Karpas-422 (cell line): ENCODE data around the gene ARPC4. TPM values are rescaled to one million over a fixed set of nuclear protein-coding genes. Genes with fewer than 3 reads are reported as not detected.

Source experiments
- DNase-seq: peaks from one replicate; pipeline ENCODE4 v3.0.0-alpha.2; 2015
- H2AFZ ChIP-seq: fragments of 200-600 bp; sonication (generic); 2 replicates; pipeline ENCODE4 v1.6.1; 2014; ENCODE audit warnings: antibody characterized with exemption, low read length, mixed read lengths
- H3K27ac ChIP-seq: fragments of 200-600 bp; sonication (generic); 2 replicates; pipeline ENCODE4 v1.5.1; 2014; ENCODE audit warnings: mild to moderate bottlenecking, low read length, moderate library complexity
- H3K27me3 ChIP-seq: fragments of 200-600 bp; sonication (generic); 2 replicates; pipeline ENCODE4 v1.6.1; 2014; ENCODE audit warnings: low read length, mixed read lengths
- H3K36me3 ChIP-seq: fragments of 200-600 bp; sonication (generic); 2 replicates; pipeline ENCODE4 v1.6.1; 2014; ENCODE audit warnings: low read length, mixed read lengths; ENCODE audit not compliant: insufficient read depth
- H3K4me1 ChIP-seq: fragments of 200-600 bp; sonication (generic); 2 replicates; pipeline ENCODE4 v1.6.1; 2014; ENCODE audit warnings: mild to moderate bottlenecking, low read length, mixed read lengths
- H3K4me2 ChIP-seq: fragments of 200-600 bp; sonication (generic); 2 replicates; pipeline ENCODE4 v1.6.1; 2014; ENCODE audit warnings: low read length, low read depth, mild to moderate bottlenecking; ENCODE audit not compliant: poor library complexity, severe bottlenecking
- H3K4me3 ChIP-seq: fragments of 200-600 bp; sonication (generic); 2 replicates; pipeline ENCODE4 v1.5.1; 2014; ENCODE audit warnings: mild to moderate bottlenecking, antibody characterized with exemption, low read length, mixed read lengths
- H3K79me2 ChIP-seq: fragments of 200-600 bp; sonication (generic); 2 replicates; pipeline ENCODE4 v1.6.1; 2014; ENCODE audit warnings: mild to moderate bottlenecking, low read length, mixed read lengths
- H3K9ac ChIP-seq: fragments of 200-600 bp; sonication (generic); 2 replicates; pipeline ENCODE4 v1.6.0; 2014; ENCODE audit warnings: low read length
- H3K9me2 ChIP-seq: fragments of 200-600 bp; sonication (generic), shearing (Covaris generic); replicated peaks from 2 replicates; pipeline ENCODE4 v1.6.0; 2014; ENCODE audit warnings: mild to moderate bottlenecking, low read length, moderate library complexity; ENCODE audit not compliant: insufficient read depth
- H3K9me3 ChIP-seq: fragments of 300-700, 200-600 bp; sonication (generic); 2 replicates; pipeline ENCODE4 v1.6.1; 2014; ENCODE audit warnings: low read length, mixed read lengths
- H4K20me1 ChIP-seq: fragments of 200-600 bp; sonication (generic); 2 replicates; pipeline ENCODE4 v1.6.1; 2014; ENCODE audit warnings: mild to moderate bottlenecking, antibody characterized with exemption, low read length, low read depth; ENCODE audit not compliant: insufficient read depth
- total RNA-seq: library from RNA; depleted of rRNA; stranded (reverse); fragments of >200 nt; shearing (Covaris generic); gene quantifications from 2 replicates; pipeline ENCODE4 v1.2.3, GENCODE V29; 2014; ENCODE audit warnings: low replicate concordance

ARPC4 gene
- total RNA-seq, 1 experiment from 2014 or later = 102 TPM

DNA sequence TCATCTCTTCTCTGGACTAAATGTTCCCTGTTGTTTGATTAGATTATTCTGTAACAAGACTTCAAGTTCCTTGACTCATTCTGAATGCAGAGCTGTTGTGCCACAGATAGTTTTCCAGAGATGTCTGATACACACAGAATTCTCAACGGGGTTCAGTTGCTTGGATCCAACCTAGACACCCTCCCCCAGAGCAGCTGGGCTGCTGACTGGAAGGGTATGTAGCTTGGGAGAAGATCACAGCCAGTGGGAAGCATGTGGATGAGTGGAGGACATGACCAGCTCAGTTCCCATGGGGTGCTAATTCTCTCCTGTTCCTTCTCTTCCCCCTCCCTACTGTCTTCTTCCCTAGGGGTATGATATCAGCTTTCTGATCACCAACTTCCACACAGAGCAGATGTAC is 10.6 kb downstream of the ARPC4 start:
- peaks cover 9% of the 10 kb centered on the region; the same call in 1 of the 2 replicates for H4K20me1 ChIP-seq
- H3K27me3 ChIP-seq = no peaks in the 10 kb centered on the region
- no peak overlapping the region for H3K9ac ChIP-seq
- no peaks in the 10 kb centered on the region for H3K9me2 ChIP-seq
- no peak overlapping the region for H3K4me3 ChIP-seq
- H3K4me1 ChIP-seq = peaks cover 3% of the 10 kb centered on the region; the same call in 1 of the 2 replicates
- no peak overlapping the region for H2AFZ ChIP-seq
- no peak overlapping the region for H3K27ac ChIP-seq
- H3K9me3 ChIP-seq = no peaks in the 10 kb centered on the region
- no peak overlapping the region for H3K4me2 ChIP-seq
- no peak for DNase-seq
- 0 out of 2 replicates have a peak, but pooled peaks cover 6% of the 10 kb centered on the region for H3K79me2 ChIP-seq
- H3K36me3 ChIP-seq = peaks cover 54% of the 10 kb centered on the region

DNA sequence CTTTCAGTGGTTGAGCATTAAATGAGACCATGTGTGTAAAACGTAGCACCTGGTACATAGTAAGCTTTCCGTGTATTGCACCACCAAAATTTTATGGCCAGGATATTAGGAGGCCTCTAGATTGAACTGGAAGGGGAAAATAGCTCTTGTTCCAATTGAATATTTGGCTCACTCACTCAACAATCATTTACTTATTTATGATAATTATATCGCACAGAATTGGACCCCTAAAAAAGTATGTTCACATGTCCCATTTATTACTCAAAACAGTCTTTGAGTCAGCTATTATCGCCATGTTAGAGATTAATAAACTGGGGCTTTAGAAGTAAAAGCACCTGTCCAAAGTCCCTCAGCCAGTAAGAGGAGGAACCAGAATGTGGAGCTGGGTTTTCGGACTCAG is 12.1 kb downstream of the ARPC4 start:
- Histone ChIP-seq H3K27ac (no peak overlapping the region), H3K27me3 (no peaks in the 10 kb centered on the region), H3K9me2 (no peaks in the 10 kb centered on the region), H3K4me2 (no peak overlapping the region), H3K36me3 (peaks cover 47% of the 10 kb centered on the region), H2AFZ (no peak overlapping the region), H3K79me2 (0 out of 2 replicates have a peak, but pooled peaks cover 2% of the 10 kb centered on the region), H3K4me1 (peaks cover 16% of the 10 kb centered on the region), H3K4me3 (no peak overlapping the region), H4K20me1 (0 out of 2 replicates have a peak, but pooled peaks cover 4% of the 10 kb centered on the region), H3K9ac (no peak overlapping the region), H3K9me3 (no peaks in the 10 kb centered on the region)
- DNase-seq = no peak

DNA sequence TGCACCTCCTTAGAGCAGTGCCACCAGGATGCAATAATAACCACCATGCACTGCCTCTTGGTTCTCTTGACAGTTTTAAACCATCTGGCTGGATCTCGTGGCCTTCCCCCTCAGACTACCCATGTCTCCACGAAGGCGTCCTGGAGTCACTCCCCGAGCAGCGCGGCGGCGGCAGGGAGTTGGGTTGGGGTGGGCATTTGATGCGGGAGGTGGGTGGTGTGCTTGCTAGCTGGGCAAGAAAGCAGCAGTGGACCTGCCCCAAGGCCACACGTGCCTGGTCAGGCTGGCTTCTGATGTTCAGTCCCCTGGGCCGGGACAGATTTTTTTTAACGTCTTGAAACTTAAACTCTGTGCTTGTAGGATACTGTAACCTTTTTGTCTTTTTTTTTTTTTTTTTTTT is 13.3 kb downstream of the ARPC4 start:
- Histone ChIP-seq H2AFZ (no peak overlapping the region), H3K4me2 (no peak overlapping the region), H4K20me1 (no peaks in the 10 kb centered on the region), H3K36me3 (peaks cover 39% of the 10 kb centered on the region; the same call in 1 of the 2 replicates), H3K27me3 (no peaks in the 10 kb centered on the region), H3K27ac (no peak overlapping the region), H3K9ac (no peak overlapping the region), H3K4me1 (peaks cover 16% of the 10 kb centered on the region), H3K9me2 (no peaks in the 10 kb centered on the region), H3K9me3 (no peaks in the 10 kb centered on the region), H3K79me2 (no peaks in the 10 kb centered on the region), H3K4me3 (no peak overlapping the region)
- DNase-seq = no peak

DNA sequence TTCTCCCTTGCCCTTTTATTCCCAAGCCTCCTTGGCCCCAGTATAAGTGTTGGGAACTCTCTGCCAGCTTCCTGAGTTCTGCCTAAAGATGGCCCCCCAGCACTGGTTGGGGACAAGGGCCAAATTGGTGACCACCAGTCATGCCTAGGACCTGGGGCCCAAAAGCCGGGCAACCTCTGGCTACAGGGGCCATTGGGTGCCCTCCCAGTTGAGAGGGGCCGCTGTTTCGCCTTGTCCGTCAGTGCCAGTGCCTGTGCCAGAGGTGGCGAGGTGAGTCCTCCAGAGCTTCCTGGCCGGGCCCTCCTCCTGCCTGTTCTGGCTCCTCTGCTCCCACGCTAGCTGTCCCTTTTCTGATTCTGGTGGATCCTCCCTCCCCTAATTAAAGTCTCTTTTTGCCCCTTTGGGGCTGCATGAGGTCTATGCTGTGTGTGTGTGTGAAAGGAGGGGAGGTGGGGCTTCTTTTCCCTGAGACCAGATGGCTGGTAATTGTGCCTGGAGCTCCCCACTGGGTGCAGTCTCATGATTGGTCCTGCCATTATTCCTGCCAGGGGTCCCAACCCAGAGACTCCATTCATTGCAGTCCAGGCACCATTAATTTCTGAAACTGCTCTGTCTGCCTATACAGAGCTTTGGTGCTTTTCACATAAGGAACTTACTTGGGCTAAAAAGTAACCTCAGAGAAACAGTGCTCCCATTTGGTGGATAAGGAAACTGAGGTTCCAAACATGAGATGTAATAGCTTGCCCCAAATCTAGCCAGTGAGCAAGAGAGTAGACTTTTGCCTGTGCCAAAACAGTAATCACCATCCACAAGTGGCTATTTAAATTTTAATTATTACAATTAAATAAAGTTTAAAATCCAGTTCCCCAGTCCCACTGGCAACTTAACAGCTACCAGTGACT is 14.1 kb downstream of the ARPC4 start:
- Histone ChIP-seq H2AFZ (no peak overlapping the region), H4K20me1 (no peaks in the 10 kb centered on the region), H3K27ac (no peak overlapping the region), H3K79me2 (no peaks in the 10 kb centered on the region), H3K4me2 (no peak overlapping the region), H3K9me3 (no peaks in the 10 kb centered on the region), H3K4me1 (peaks cover 16% of the 10 kb centered on the region), H3K4me3 (no peak overlapping the region), H3K9me2 (no peaks in the 10 kb centered on the region), H3K36me3 (peaks cover 33% of the 10 kb centered on the region; the same call in 1 of the 2 replicates), H3K9ac (no peak overlapping the region), H3K27me3 (no peaks in the 10 kb centered on the region)
- no peak for DNase-seq

DNA sequence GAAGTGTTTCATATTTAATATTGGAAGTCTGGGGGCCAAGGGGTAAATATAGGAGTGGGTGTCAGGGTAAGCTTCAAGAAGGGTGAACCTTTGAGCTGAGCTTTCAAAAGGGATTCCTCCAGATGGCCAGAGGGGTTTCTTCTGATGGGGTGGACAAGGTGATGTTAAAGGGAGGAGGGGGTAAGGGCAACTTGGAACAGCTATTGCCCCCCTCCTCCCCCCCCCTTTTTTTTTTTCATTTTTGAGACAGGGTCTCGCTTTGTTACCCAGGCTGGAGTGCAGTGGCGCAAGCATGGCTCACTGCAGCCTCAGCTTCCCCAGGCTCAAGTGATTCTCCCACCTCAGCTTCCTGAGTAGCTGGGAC is 15.1 kb downstream of the ARPC4 start:
- Histone ChIP-seq H3K4me1 (peaks cover 16% of the 10 kb centered on the region), H3K4me2 (no peak overlapping the region), H3K27me3 (no peaks in the 10 kb centered on the region), H2AFZ (no peak overlapping the region), H3K9ac (no peak overlapping the region), H3K9me3 (no peaks in the 10 kb centered on the region), H3K27ac (no peak overlapping the region), H4K20me1 (no peaks in the 10 kb centered on the region), H3K79me2 (no peaks in the 10 kb centered on the region), H3K4me3 (no peak overlapping the region), H3K36me3 (peaks cover 35% of the 10 kb centered on the region; the same call in 1 of the 2 replicates), H3K9me2 (no peaks in the 10 kb centered on the region)
- DNase-seq = no peak

DNA sequence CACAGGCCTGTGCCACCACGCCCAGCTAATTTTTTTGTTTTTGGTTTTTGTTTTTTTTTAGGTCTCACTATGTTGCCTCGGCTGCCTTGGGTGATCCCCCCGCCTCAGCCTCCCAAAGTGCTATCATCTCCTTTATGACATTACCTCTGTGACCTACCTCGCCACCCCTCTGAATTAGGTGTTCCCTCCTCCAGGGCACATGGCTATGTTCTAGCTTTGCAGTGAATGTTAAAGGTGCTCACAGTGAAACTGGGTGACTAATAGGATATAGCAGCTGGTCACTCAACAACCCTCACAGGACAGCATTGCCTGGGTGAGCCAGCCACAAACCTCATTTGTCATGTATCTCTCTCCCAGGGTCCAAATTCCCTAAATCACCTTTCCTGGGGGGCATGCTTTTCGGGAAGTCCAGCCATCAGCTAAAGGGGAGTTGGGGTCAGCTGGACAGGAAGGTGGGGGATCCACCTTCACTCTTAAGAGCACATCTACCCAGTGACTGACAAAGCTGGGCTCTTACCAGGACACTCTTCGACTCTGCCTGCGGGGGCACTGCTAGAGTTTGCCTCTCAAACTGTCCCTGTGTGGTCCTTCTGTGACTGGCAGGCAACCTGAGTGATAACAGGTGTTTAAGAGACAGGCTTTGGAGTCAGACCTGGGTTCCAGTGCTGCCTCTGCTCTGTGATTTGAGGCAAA is 15.6 kb downstream of the ARPC4 start:
- DNase-seq = peak; percentile 78
- Histone ChIP-seq H4K20me1 (no peaks in the 10 kb centered on the region), H3K4me3 (no peak overlapping the region), H3K9ac (no peak overlapping the region), H3K4me1 (peaks cover 16% of the 10 kb centered on the region), H2AFZ (no peak overlapping the region), H3K27me3 (no peaks in the 10 kb centered on the region), H3K36me3 (peaks cover 35% of the 10 kb centered on the region; the same call in 1 of the 2 replicates), H3K79me2 (no peaks in the 10 kb centered on the region), H3K9me2 (no peaks in the 10 kb centered on the region), H3K4me2 (no peak overlapping the region), H3K9me3 (no peaks in the 10 kb centered on the region), H3K27ac (peak overlapping the region; percentile 69)

DNA sequence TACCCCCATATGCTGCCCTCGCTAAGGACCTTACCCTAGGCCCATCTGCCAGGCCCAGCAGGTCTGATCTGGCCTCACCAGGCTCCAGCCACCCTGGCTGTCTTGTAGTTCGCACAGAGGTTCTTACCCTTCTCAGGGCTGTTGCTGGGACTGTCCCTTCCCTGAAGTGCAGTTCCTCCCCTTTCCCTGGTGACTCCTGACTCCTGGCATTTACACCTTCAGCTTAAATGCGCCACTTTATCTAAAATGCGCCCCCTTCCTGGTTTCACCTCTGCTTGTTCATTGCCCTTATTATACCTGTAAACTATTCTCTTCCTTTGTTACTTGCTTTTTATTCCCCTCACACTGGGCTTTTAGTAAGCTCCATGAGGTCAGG is 16.3 kb downstream of the ARPC4 start:
- H3K4me2 ChIP-seq = peak overlapping the region; percentile 65
- DNase-seq = no peak
- no peaks in the 10 kb centered on the region for H3K9me3 ChIP-seq
- no peaks in the 10 kb centered on the region for H3K27me3 ChIP-seq
- peaks cover 16% of the 10 kb centered on the region for H3K4me1 ChIP-seq
- no peaks in the 10 kb centered on the region for H3K79me2 ChIP-seq
- H3K9ac ChIP-seq = peak overlapping the region; percentile 67
- H3K36me3 ChIP-seq = peaks cover 28% of the 10 kb centered on the region; the same call in 1 of the 2 replicates
- H3K27ac ChIP-seq = peak overlapping the region; percentile 69
- no peaks in the 10 kb centered on the region for H3K9me2 ChIP-seq
- no peaks in the 10 kb centered on the region for H4K20me1 ChIP-seq
- H2AFZ ChIP-seq = 0 out of 2 replicates have a peak overlapping the region, but pooled peaks have one; percentile 10
- H3K4me3 ChIP-seq = peak overlapping the region; percentile 50
